ENCODE results near the gene STOM. TPM values are rescaled to one million over a fixed set of nuclear protein-coding genes. Genes with fewer than 3 reads are reported as not detected.
"Not testable (repeated sequence)": the region's sequence is repeated elsewhere in the genome, so short reads cannot be mapped to it uniquely, and the experiment has no call there.

The STOM gene
- total RNA-seq, 1 donor from 2014 or later: 16.1 TPM

- H3K27me3 Mint-ChIP-seq (ENCODE audit: unreplicated experiment): no peaks in the 10 kb centered on the region
- TF ChIP-seq CTCF (IDR thresholded peaks at IDR 0.05; ENCODE audit: unreplicated experiment): peak; percentile 76
- no peaks in the 10 kb centered on the region for H3K9me3 Mint-ChIP-seq (ENCODE audit: unreplicated experiment)
- no peaks in the 10 kb centered on the region for H3K36me3 Mint-ChIP-seq (ENCODE audit: low read depth, unreplicated experiment)
- H3K27ac Mint-ChIP-seq (ENCODE audit: unreplicated experiment): no peak overlapping the region
- H3K4me1 Mint-ChIP-seq (ENCODE audit: unreplicated experiment): peaks cover under 1% of the 10 kb centered on the region
- H3K4me3 Mint-ChIP-seq (ENCODE audit: unreplicated experiment): no peak overlapping the region
- DNase-seq (ENCODE audit: low spot score): no peak
Measured at GRCh38 chr9:121399883-121400607, 30.0 kb upstream of the STOM start.

GRCh38 chr9:121399126-121399882 is 29.3 kb upstream of the STOM start:
- Mint-ChIP-seq H3K27ac (ENCODE audit: unreplicated experiment) (no peak overlapping the region), H3K4me1 (ENCODE audit: unreplicated experiment) (peaks cover 6% of the 10 kb centered on the region), H3K9me3 (ENCODE audit: unreplicated experiment) (no peaks in the 10 kb centered on the region), H3K36me3 (ENCODE audit: low read depth, unreplicated experiment) (no peaks in the 10 kb centered on the region), H3K27me3 (ENCODE audit: unreplicated experiment) (no peaks in the 10 kb centered on the region), H3K4me3 (ENCODE audit: unreplicated experiment) (no peak overlapping the region)
- DNase-seq (ENCODE audit: low spot score): no peak
- TF ChIP-seq CTCF (IDR thresholded peaks at IDR 0.05; ENCODE audit: unreplicated experiment): no peak

- Mint-ChIP-seq H3K27ac (ENCODE audit: unreplicated experiment) (no peak overlapping the region), H3K9me3 (ENCODE audit: unreplicated experiment) (no peaks in the 10 kb centered on the region), H3K4me1 (ENCODE audit: unreplicated experiment) (peaks cover 13% of the 10 kb centered on the region), H3K36me3 (ENCODE audit: low read depth, unreplicated experiment) (no peaks in the 10 kb centered on the region), H3K4me3 (ENCODE audit: unreplicated experiment) (no peak overlapping the region), H3K27me3 (ENCODE audit: unreplicated experiment) (no peaks in the 10 kb centered on the region)
- DNase-seq (ENCODE audit: low spot score): no peak
- no peak for TF ChIP-seq CTCF (IDR thresholded peaks at IDR 0.05; ENCODE audit: unreplicated experiment)
Measured at GRCh38 chr9:121398374-121398773, 28.3 kb upstream of the STOM start.

- not testable (repeated sequence) for H3K9me3 Mint-ChIP-seq (ENCODE audit: unreplicated experiment); H3K27me3 Mint-ChIP-seq (ENCODE audit: unreplicated experiment); H3K4me3 Mint-ChIP-seq (ENCODE audit: unreplicated experiment); H3K27ac Mint-ChIP-seq (ENCODE audit: unreplicated experiment); DNase-seq (ENCODE audit: low spot score); H3K36me3 Mint-ChIP-seq (ENCODE audit: low read depth, unreplicated experiment)
- peaks cover 23% of the 10 kb centered on the region for H3K4me1 Mint-ChIP-seq (ENCODE audit: unreplicated experiment)
Measured at GRCh38 chr9:121397277-121397676, 27.2 kb upstream of the STOM start.

- no peak for TF ChIP-seq CTCF (IDR thresholded peaks at IDR 0.05; ENCODE audit: unreplicated experiment)
- no peak for DNase-seq (ENCODE audit: low spot score)
- Mint-ChIP-seq H3K27me3 (ENCODE audit: unreplicated experiment) (peaks cover 1% of the 10 kb centered on the region), H3K9me3 (ENCODE audit: unreplicated experiment) (no peaks in the 10 kb centered on the region), H3K27ac (ENCODE audit: unreplicated experiment) (no peak overlapping the region), H3K4me3 (ENCODE audit: unreplicated experiment) (no peak overlapping the region), H3K4me1 (ENCODE audit: unreplicated experiment) (peaks cover 26% of the 10 kb centered on the region), H3K36me3 (ENCODE audit: low read depth, unreplicated experiment) (no peaks in the 10 kb centered on the region)
Measured at GRCh38 chr9:121395558-121395957, 25.5 kb upstream of the STOM start.
